Karpas-422 (cell line): ENCODE results near the gene NGB. TPM values are rescaled to one million over a fixed set of nuclear protein-coding genes. Genes with fewer than 3 reads are reported as not detected.
"Not testable (repeated sequence)": the region's sequence is repeated elsewhere in the genome, so short reads cannot be mapped to it uniquely, and the experiment has no call there.

Source experiments
- DNase-seq: peaks from one replicate; pipeline ENCODE4 v3.0.0-alpha.2; 2015
- H2AFZ ChIP-seq: fragments of 200-600 bp; sonication (generic); 2 replicates; pipeline ENCODE4 v1.6.1; 2014; ENCODE audit warnings: antibody characterized with exemption, low read length, mixed read lengths
- H3K27ac ChIP-seq: fragments of 200-600 bp; sonication (generic); 2 replicates; pipeline ENCODE4 v1.5.1; 2014; ENCODE audit warnings: mild to moderate bottlenecking, low read length, moderate library complexity
- H3K27me3 ChIP-seq: fragments of 200-600 bp; sonication (generic); 2 replicates; pipeline ENCODE4 v1.6.1; 2014; ENCODE audit warnings: low read length, mixed read lengths
- H3K36me3 ChIP-seq: fragments of 200-600 bp; sonication (generic); 2 replicates; pipeline ENCODE4 v1.6.1; 2014; ENCODE audit warnings: low read length, mixed read lengths; ENCODE audit not compliant: insufficient read depth
- H3K4me1 ChIP-seq: fragments of 200-600 bp; sonication (generic); 2 replicates; pipeline ENCODE4 v1.6.1; 2014; ENCODE audit warnings: mild to moderate bottlenecking, low read length, mixed read lengths
- H3K4me2 ChIP-seq: fragments of 200-600 bp; sonication (generic); 2 replicates; pipeline ENCODE4 v1.6.1; 2014; ENCODE audit warnings: low read length, low read depth, mild to moderate bottlenecking; ENCODE audit not compliant: poor library complexity, severe bottlenecking
- H3K4me3 ChIP-seq: fragments of 200-600 bp; sonication (generic); 2 replicates; pipeline ENCODE4 v1.5.1; 2014; ENCODE audit warnings: mild to moderate bottlenecking, antibody characterized with exemption, low read length, mixed read lengths
- H3K79me2 ChIP-seq: fragments of 200-600 bp; sonication (generic); 2 replicates; pipeline ENCODE4 v1.6.1; 2014; ENCODE audit warnings: mild to moderate bottlenecking, low read length, mixed read lengths
- H3K9ac ChIP-seq: fragments of 200-600 bp; sonication (generic); 2 replicates; pipeline ENCODE4 v1.6.0; 2014; ENCODE audit warnings: low read length
- H3K9me2 ChIP-seq: fragments of 200-600 bp; sonication (generic), shearing (Covaris generic); replicated peaks from 2 replicates; pipeline ENCODE4 v1.6.0; 2014; ENCODE audit warnings: mild to moderate bottlenecking, low read length, moderate library complexity; ENCODE audit not compliant: insufficient read depth
- H3K9me3 ChIP-seq: fragments of 300-700, 200-600 bp; sonication (generic); 2 replicates; pipeline ENCODE4 v1.6.1; 2014; ENCODE audit warnings: low read length, mixed read lengths
- H4K20me1 ChIP-seq: fragments of 200-600 bp; sonication (generic); 2 replicates; pipeline ENCODE4 v1.6.1; 2014; ENCODE audit warnings: mild to moderate bottlenecking, antibody characterized with exemption, low read length, low read depth; ENCODE audit not compliant: insufficient read depth
- total RNA-seq: library from RNA; depleted of rRNA; stranded (reverse); fragments of >200 nt; shearing (Covaris generic); gene quantifications from 2 replicates; pipeline ENCODE4 v1.2.3, GENCODE V29; 2014; ENCODE audit warnings: low replicate concordance; rRNA removed

NGB gene
- not detected in 2 replicates for total RNA-seq

GRCh38 chr14:77271113-77271710, at the start of gene NGB:
Gene NGB, minus strand, starts transcription at chr14:77271206. Its CDS starts 269 bp downstream, at chr14:77270937.
- no peak within 1 kb of the TSS for H3K9ac ChIP-seq
- H3K9me2 ChIP-seq, result no peaks in the 10 kb centered on the region
- H2AFZ ChIP-seq, result no peak within 1 kb of the TSS
- peaks cover 14% of the 10 kb centered on the region for H3K4me1 ChIP-seq
- no peaks in the 10 kb centered on the region for H3K36me3 ChIP-seq
- H4K20me1 ChIP-seq, result no peaks in the 10 kb centered on the region
- H3K9me3 ChIP-seq, result peaks cover 5% of the 10 kb centered on the region
- no peaks in the 10 kb centered on the region for H3K27me3 ChIP-seq
- no peaks in the 10 kb centered on the region for H3K79me2 ChIP-seq
- DNase-seq, result no peak
- no peak within 1 kb of the TSS for H3K27ac ChIP-seq
- no peak within 1 kb of the TSS for H3K4me3 ChIP-seq
- no peak within 1 kb of the TSS for H3K4me2 ChIP-seq

- peak within 1 kb of the TSS; percentile 79; the same call in 1 of the 2 replicates for H2AFZ ChIP-seq
- DNase-seq, result peak; percentile 98
- H3K4me1 ChIP-seq, result peaks cover 33% of the 10 kb centered on the region
- no peaks in the 10 kb centered on the region for H3K36me3 ChIP-seq
- peaks cover 58% of the 10 kb centered on the region for H3K79me2 ChIP-seq
- peak within 1 kb of the TSS; percentile 86 for H3K4me2 ChIP-seq
- peak within 1 kb of the TSS; percentile 93 for H3K9ac ChIP-seq
- no peaks in the 10 kb centered on the region for H3K9me2 ChIP-seq
- peak within 1 kb of the TSS; percentile 84 for H3K4me3 ChIP-seq
- no peaks in the 10 kb centered on the region for H4K20me1 ChIP-seq
- H3K9me3 ChIP-seq, result no peaks in the 10 kb centered on the region
- H3K27me3 ChIP-seq, result no peaks in the 10 kb centered on the region
- peak within 1 kb of the TSS; percentile 88 for H3K27ac ChIP-seq
Measured at GRCh38 chr14:77320238-77320935, 49.4 kb upstream of the NGB start, which contains the start of gene POMT2. Gene POMT2, minus strand, starts transcription at chr14:77320883. Its CDS starts 202 bp downstream, at chr14:77320681.

- Histone ChIP-seq H3K4me1 (peaks cover 34% of the 10 kb centered on the region), H3K4me3 (peak overlapping the region; percentile 84), H3K9ac (peak overlapping the region; percentile 93), H4K20me1 (no peaks in the 10 kb centered on the region), H3K27ac (0 out of 2 replicates have a peak overlapping the region, but pooled peaks have one; percentile 11), H3K27me3 (no peaks in the 10 kb centered on the region), H3K9me2 (no peaks in the 10 kb centered on the region), H2AFZ (no peak overlapping the region), H3K36me3 (no peaks in the 10 kb centered on the region), H3K79me2 (peaks cover 68% of the 10 kb centered on the region), H3K9me3 (no peaks in the 10 kb centered on the region), H3K4me2 (peak overlapping the region; percentile 86)
- no peak for DNase-seq
Measured at GRCh38 chr14:77319422-77319821, 48.4 kb upstream of the NGB start.

GRCh38 chr14:77318756-77319155, 47.8 kb upstream of the NGB start:
- not testable (repeated sequence) for H3K36me3 ChIP-seq, H3K9me2 ChIP-seq, DNase-seq, H3K9me3 ChIP-seq, H4K20me1 ChIP-seq, H3K27me3 ChIP-seq, H2AFZ ChIP-seq, H3K27ac ChIP-seq
- Histone ChIP-seq H3K4me3 (peak overlapping the region; percentile 84; the same call in 1 of the 2 replicates), H3K4me1 (peaks cover 34% of the 10 kb centered on the region), H3K4me2 (peak overlapping the region; percentile 86), H3K9ac (peak overlapping the region; percentile 93; the same call in 1 of the 2 replicates), H3K79me2 (peaks cover 75% of the 10 kb centered on the region)

- Histone ChIP-seq H3K79me2 (peaks cover 81% of the 10 kb centered on the region), H3K27ac (no peak overlapping the region), H3K4me2 (no peak overlapping the region), H3K9me3 (no peaks in the 10 kb centered on the region), H3K27me3 (no peaks in the 10 kb centered on the region), H3K4me3 (no peak overlapping the region), H3K9me2 (no peaks in the 10 kb centered on the region), H3K36me3 (no peaks in the 10 kb centered on the region), H2AFZ (no peak overlapping the region), H3K9ac (no peak overlapping the region), H4K20me1 (no peaks in the 10 kb centered on the region), H3K4me1 (peaks cover 39% of the 10 kb centered on the region)
- no peak for DNase-seq
Measured at GRCh38 chr14:77318006-77318553, 47.1 kb upstream of the NGB start.

GRCh38 chr14:77316872-77317301, 45.9 kb upstream of the NGB start:
- H3K79me2 ChIP-seq, result peaks cover 78% of the 10 kb centered on the region
- H3K9me3 ChIP-seq, result no peaks in the 10 kb centered on the region

GRCh38 chr14:77316195-77316505, 45.1 kb upstream of the NGB start:
- no peak overlapping the region for H2AFZ ChIP-seq
- H3K4me3 ChIP-seq, result no peak overlapping the region
- H3K79me2 ChIP-seq, result peaks cover 84% of the 10 kb centered on the region
- no peaks in the 10 kb centered on the region for H3K9me3 ChIP-seq
- no peak overlapping the region for H3K27ac ChIP-seq
- H3K9me2 ChIP-seq, result no peaks in the 10 kb centered on the region
- peaks cover 7% of the 10 kb centered on the region; the same call in 1 of the 2 replicates for H3K36me3 ChIP-seq
- peaks cover 31% of the 10 kb centered on the region for H3K4me1 ChIP-seq
- H4K20me1 ChIP-seq, result no peaks in the 10 kb centered on the region
- H3K9ac ChIP-seq, result no peak overlapping the region
- H3K27me3 ChIP-seq, result no peaks in the 10 kb centered on the region
- no peak for DNase-seq
- H3K4me2 ChIP-seq, result peak overlapping the region; percentile 35

More at GRCh38 chr14:77316872-77317301, 45.9 kb upstream of the NGB start:
- Histone ChIP-seq H3K9me2 (no peaks in the 10 kb centered on the region), H3K4me3 (no peak overlapping the region), H3K36me3 (no peaks in the 10 kb centered on the region), H3K4me1 (peaks cover 33% of the 10 kb centered on the region), H2AFZ (no peak overlapping the region), H3K9ac (no peak overlapping the region), H3K27ac (no peak overlapping the region), H3K27me3 (no peaks in the 10 kb centered on the region), H4K20me1 (no peaks in the 10 kb centered on the region), H3K4me2 (no peak overlapping the region)
- no peak for DNase-seq
